ENCODE data around the gene GPR141. TPM values are rescaled to one million over a fixed set of nuclear protein-coding genes. Genes with fewer than 3 reads are reported as not detected.

The GPR141 gene
- total RNA-seq, 2 donors from 2014 or later = 2.0 TPM; not detected in 1

DNA sequence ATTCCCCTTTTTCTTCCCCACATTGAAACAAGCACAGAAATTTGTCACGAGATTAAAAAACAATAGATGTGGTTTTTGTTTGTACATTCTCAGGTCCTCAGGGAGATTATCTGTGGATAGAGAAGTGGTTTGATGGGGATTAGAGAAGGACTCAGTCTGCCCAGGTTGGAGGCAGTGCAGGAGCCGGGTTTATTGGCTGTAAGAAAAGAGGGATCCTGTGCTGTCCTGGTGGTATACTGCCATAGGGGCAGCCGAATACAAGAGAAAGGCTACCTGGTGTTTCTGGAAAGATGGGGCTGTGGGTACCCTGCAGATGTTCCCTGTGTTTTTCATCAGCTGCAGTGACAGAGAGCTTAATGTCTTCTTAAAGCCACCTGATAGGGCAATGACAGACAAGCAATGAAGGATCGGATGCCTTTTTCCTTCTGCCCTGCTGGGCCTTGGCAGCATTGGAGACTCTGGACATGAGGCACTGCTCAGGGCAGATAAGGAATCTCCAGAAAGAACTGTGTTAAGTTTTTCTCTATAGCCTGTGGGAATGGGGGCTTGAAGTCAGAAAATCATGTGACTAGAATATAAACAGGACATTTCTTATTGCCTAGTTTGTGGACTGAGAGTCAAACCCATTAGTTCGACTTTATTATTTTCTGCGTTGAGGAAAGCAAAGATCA lies 18.1 kb upstream of the GPR141 start:
- Histone ChIP-seq H3K9me3 (no peaks in the 10 kb centered on the region), H3K4me3 (no peak overlapping the region), H3K27ac (no peak overlapping the region), H3K27me3 (replicated peaks; ENCODE audit: insufficient read depth) (no peaks in the 10 kb centered on the region), H3K4me1 (ENCODE audit: control insufficient read depth in 1 of 2, low read depth in 2 of 2) (no peaks in the 10 kb centered on the region), H3K36me3 (no peaks in the 10 kb centered on the region)
- TF ChIP-seq, protein P1, sequence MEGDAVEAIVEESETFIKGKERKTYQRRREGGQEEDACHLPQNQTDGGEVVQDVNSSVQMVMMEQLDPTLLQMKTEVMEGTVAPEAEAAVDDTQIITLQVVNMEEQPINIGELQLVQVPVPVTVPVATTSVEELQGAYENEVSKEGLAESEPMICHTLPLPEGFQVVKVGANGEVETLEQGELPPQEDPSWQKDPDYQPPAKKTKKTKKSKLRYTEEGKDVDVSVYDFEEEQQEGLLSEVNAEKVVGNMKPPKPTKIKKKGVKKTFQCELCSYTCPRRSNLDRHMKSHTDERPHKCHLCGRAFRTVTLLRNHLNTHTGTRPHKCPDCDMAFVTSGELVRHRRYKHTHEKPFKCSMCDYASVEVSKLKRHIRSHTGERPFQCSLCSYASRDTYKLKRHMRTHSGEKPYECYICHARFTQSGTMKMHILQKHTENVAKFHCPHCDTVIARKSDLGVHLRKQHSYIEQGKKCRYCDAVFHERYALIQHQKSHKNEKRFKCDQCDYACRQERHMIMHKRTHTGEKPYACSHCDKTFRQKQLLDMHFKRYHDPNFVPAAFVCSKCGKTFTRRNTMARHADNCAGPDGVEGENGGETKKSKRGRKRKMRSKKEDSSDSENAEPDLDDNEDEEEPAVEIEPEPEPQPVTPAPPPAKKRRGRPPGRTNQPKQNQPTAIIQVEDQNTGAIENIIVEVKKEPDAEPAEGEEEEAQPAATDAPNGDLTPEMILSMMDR (IDR thresholded peaks at IDR 0.05) = no peak
- DNase-seq (ENCODE audit: low spot score) (no peak), ATAC-seq (ENCODE audit: insufficient number of reproducible peaks, low FRiP score, low read depth) (no peak)

DNA sequence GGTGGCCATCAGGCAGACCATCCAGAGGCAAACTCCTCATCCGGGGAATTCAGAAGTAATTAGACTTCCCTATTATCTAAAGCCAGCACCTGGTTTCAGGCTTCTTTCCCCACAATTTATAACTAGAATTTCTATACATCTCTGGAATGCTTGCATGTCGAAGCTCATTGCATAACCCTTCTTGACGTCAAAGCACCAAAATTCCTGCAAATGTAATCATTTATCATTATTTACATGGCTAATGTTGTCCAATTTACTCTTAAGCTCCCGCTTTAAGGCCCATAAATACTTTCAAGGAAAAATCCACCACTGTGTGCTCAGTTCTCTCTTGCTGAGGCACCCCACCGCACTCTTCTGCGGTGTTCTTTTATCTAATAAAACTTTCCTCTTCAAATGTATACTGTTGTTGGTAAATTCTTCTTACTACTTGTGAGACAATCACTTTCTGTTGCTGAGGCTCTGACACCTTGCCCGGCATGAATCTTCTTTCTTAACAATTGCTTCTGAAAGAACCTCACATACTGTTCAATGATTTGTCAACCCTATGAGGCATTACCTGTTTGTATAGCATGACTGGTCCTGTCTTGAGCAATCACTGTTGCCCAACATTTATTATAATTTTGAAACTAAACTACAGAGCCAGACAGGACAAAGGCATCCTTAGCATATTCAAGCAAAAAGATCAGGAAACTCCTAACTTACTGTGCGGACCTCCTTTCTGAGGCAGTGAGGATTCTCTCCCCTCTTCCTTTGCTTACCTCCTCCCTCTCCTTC lies 17.4 kb upstream of the GPR141 start:
- DNase-seq (ENCODE audit: low spot score) (no peak), ATAC-seq (ENCODE audit: insufficient number of reproducible peaks, low FRiP score, low read depth) (no peak)
- Histone ChIP-seq H3K9me3 (no peaks in the 10 kb centered on the region), H3K36me3 (no peaks in the 10 kb centered on the region), H3K4me3 (no peak overlapping the region), H3K4me1 (ENCODE audit: control insufficient read depth in 1 of 2, low read depth in 2 of 2) (no peaks in the 10 kb centered on the region), H3K27me3 (replicated peaks; ENCODE audit: insufficient read depth) (no peaks in the 10 kb centered on the region), H3K27ac (no peak overlapping the region)
- TF ChIP-seq, protein P1 (IDR thresholded peaks at IDR 0.05) = no peak

DNA sequence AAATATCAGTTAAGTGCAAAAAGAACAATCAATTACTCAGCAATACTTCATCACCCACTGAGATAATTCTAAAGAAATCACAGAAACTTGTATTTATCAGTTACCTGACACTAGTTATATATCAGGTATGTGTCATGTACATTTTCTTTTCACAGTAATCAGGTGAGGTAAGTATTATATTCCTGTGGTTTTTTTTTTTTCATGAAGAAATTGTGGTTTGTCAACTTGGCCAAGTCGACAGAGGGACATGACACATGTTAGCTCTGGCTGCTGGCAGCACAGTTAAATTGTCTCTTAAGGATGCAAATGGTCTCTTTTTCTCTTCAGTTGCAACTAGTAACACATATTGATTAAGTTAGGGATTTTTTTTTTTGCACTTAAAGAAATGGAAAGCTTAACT lies 13.7 kb upstream of the GPR141 start:
- H3K27me3 ChIP-seq (replicated peaks; ENCODE audit: insufficient read depth) = no peaks in the 10 kb centered on the region
- DNase-seq (ENCODE audit: low spot score) = no peak
- H3K4me1 ChIP-seq (ENCODE audit: control insufficient read depth in 1 of 2, low read depth in 2 of 2) = no peaks in the 10 kb centered on the region
- H3K4me3 ChIP-seq = no peak overlapping the region
- H3K27ac ChIP-seq = no peak overlapping the region
- ATAC-seq (ENCODE audit: insufficient number of reproducible peaks, low FRiP score, low read depth) = no peak
- no peaks in the 10 kb centered on the region for H3K9me3 ChIP-seq
- TF ChIP-seq, protein P1 (IDR thresholded peaks at IDR 0.05) = no peak
- no peaks in the 10 kb centered on the region for H3K36me3 ChIP-seq

DNA sequence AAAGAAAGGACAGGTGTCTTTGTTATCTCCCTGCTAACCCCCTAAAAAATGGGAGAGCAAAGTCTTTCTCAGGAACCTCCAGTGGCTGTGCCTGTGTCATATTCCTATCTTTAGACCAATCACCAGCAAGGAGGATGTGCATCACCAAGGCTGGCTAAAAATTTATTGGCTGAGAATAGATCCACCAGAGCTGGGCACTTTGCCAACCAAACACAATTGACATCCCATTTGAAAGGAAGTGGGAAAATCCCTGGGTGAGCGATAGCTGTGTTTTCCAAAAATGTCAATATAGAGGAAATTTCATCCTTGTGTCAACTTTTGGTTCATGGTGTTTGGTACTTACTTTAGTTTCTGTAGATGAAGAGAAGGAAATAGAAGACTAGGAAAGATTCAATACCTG lies 13.1 kb upstream of the GPR141 start:
- DNase-seq (ENCODE audit: low spot score) = no peak
- H3K27ac ChIP-seq = no peak overlapping the region
- no peaks in the 10 kb centered on the region for H3K36me3 ChIP-seq
- TF ChIP-seq, protein P1 (IDR thresholded peaks at IDR 0.05) = no peak
- no peaks in the 10 kb centered on the region for H3K9me3 ChIP-seq
- ATAC-seq (ENCODE audit: insufficient number of reproducible peaks, low FRiP score, low read depth) = no peak
- no peak overlapping the region for H3K4me3 ChIP-seq
- H3K4me1 ChIP-seq (ENCODE audit: control insufficient read depth in 1 of 2, low read depth in 2 of 2) = no peaks in the 10 kb centered on the region
- H3K27me3 ChIP-seq (replicated peaks; ENCODE audit: insufficient read depth) = no peaks in the 10 kb centered on the region

DNA sequence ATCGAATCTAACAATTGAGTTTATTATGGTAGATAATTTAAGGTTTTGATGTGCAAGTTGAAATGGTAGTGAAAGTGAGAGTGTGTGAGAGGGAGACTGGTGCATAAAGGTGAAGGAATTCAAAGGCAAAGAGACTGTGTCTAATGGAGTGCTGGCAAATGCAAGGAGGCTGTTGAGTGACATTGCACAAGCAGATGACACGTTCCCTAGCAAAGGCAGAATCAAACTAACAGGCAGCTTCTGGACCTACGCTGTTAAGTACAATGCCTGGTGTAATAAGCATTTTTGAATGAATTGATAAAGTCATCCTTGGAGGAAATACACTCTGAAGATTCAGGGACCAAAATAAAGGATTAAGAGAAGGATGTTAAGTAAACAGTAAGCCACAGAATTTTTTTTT lies 11.7 kb upstream of the GPR141 start:
- H3K4me1 ChIP-seq (ENCODE audit: control insufficient read depth in 1 of 2, low read depth in 2 of 2) = no peaks in the 10 kb centered on the region

More for the DNA sequence above, 11.7 kb upstream of the GPR141 start:
- ATAC-seq (ENCODE audit: insufficient number of reproducible peaks, low FRiP score, low read depth) (no peak), DNase-seq (ENCODE audit: low spot score) (no peak)
- Histone ChIP-seq H3K27ac (no peak overlapping the region), H3K9me3 (no peaks in the 10 kb centered on the region), H3K4me3 (no peak overlapping the region), H3K36me3 (no peaks in the 10 kb centered on the region), H3K27me3 (replicated peaks; ENCODE audit: insufficient read depth) (no peaks in the 10 kb centered on the region)
- TF ChIP-seq, protein P1 (IDR thresholded peaks at IDR 0.05) = no peak

Data from thoracic aorta (tissue), 2 donors.